ENCODE results near the gene CACNB1.

CACNB1 gene

DNA sequence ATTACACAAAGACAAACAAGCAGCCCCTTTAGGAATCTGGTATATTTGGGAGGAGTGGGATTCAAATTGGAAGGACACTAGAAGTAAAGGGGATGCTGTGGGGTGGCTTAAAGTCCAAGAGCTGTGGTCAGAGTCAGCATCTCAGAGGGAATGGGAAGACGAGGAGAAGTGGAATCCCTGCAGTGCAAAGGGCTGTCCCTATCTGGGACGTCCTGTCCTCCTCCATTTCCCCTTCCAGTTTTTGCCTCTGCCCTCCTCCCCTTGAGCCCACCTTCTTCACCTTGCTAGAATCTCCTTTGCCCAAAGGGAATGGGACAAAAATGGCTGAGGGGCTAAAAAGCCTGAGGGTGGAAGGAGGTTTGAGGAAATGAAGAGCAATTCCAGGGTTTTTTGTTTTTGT lies 41.8 kb downstream of the CACNB1 start:
- no peak overlapping the region for H3K4me3 ChIP-seq (ENCODE audit: low read depth, low read length)
- DNase-seq (ENCODE audit: low read depth): no peak
- TF ChIP-seq, protein P1, sequence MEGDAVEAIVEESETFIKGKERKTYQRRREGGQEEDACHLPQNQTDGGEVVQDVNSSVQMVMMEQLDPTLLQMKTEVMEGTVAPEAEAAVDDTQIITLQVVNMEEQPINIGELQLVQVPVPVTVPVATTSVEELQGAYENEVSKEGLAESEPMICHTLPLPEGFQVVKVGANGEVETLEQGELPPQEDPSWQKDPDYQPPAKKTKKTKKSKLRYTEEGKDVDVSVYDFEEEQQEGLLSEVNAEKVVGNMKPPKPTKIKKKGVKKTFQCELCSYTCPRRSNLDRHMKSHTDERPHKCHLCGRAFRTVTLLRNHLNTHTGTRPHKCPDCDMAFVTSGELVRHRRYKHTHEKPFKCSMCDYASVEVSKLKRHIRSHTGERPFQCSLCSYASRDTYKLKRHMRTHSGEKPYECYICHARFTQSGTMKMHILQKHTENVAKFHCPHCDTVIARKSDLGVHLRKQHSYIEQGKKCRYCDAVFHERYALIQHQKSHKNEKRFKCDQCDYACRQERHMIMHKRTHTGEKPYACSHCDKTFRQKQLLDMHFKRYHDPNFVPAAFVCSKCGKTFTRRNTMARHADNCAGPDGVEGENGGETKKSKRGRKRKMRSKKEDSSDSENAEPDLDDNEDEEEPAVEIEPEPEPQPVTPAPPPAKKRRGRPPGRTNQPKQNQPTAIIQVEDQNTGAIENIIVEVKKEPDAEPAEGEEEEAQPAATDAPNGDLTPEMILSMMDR (IDR thresholded peaks at IDR 0.05; ENCODE audit: low read depth, low read length): no peak
- TF ChIP-seq POLR2A (IDR thresholded peaks at IDR 0.05; ENCODE audit: extremely low read depth, insufficient read length) (no peak), MYC (IDR thresholded peaks at IDR 0.05; ENCODE audit: low read depth, low read length) (no peak)
- TF ChIP-seq, protein P2, sequence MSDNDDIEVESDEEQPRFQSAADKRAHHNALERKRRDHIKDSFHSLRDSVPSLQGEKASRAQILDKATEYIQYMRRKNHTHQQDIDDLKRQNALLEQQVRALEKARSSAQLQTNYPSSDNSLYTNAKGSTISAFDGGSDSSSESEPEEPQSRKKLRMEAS (IDR thresholded peaks at IDR 0.05; ENCODE audit: low read depth, low read length): no peak

DNA sequence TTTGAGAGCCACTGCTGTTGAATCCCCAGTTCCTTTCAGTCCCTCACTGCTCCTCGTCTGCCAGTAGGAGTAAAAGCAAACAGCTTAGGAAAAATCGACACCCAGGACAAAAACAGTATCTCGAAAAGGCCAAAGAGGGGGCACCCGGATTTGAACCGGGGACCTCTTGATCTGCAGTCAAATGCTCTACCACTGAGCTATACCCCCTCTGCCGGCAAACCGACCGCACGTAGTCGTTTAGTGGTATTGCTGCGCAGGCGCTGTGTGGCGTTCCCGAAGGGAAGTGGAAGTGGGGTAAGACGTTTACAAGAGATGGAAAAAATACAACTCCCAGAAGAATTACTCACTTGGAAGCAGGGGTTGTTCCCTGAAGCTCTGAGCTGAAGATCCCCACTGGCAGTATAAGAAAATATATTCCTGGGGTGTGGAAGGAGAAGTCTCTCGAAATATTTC lies 43.8 kb downstream of the CACNB1 start:
- peak; percentile 86 for DNase-seq (ENCODE audit: low read depth)
- H3K4me3 ChIP-seq (ENCODE audit: low read depth, low read length): peak overlapping the region; percentile 92
- TF ChIP-seq, protein P2 (IDR thresholded peaks at IDR 0.05; ENCODE audit: low read depth, low read length): 0 out of 2 replicates have a peak, but pooled peaks have one; percentile 19
- no peak for TF ChIP-seq POLR2A (IDR thresholded peaks at IDR 0.05; ENCODE audit: extremely low read depth, insufficient read length)
- 0 out of 2 replicates have a peak, but pooled peaks have one; percentile 29 for TF ChIP-seq MYC (IDR thresholded peaks at IDR 0.05; ENCODE audit: low read depth, low read length)
- TF ChIP-seq, protein P1 (IDR thresholded peaks at IDR 0.05; ENCODE audit: low read depth, low read length): no peak

DNA sequence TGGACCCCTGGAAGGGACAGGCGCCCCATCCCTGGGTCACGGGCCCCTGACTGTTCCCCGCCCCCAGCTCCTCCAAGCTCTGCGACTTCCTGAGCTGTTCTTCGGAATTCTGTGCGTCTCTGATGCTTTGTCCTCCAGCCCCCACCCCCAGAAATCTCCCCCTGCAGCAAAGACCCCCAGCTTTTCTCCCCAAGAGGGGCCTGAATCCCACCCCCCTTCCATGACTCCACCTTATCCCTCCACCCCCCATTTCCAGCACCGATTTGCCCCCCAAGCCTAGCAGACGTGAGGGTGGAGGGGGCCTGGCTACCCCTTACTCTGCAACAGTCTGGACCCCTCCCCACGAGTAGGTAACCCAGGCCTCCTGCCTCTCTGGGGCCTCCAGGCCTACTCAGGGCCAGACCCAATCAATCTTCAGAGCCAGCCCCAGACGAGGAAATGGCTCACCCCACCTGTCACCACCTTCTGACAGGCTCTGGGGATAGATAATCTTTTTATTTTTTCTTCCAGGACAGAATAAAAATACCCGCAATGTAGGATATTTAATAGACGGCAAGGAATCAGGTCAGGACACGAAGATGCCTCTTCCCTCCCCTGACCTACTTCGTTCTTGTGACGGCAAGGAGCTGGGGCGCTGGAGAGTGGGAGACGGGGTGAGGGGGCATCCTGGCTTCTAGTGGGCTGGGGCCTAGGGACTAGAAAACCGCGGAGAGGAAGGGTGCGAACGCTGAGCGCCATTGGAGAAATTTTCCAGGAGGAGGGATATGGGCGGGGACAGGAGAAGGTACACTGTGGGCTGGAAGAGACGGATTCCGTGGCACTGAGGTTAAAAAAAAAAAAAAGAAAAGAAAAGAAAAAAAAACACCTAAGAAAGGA lies 45.3 kb downstream of the CACNB1 start:
- no peak for DNase-seq (ENCODE audit: low read depth)
- no peak overlapping the region for H3K4me3 ChIP-seq (ENCODE audit: low read depth, low read length)
- no peak for TF ChIP-seq MYC (IDR thresholded peaks at IDR 0.05; ENCODE audit: low read depth, low read length)
- TF ChIP-seq, protein P2 (IDR thresholded peaks at IDR 0.05; ENCODE audit: low read depth, low read length): no peak
- no peak for TF ChIP-seq POLR2A (IDR thresholded peaks at IDR 0.05; ENCODE audit: extremely low read depth, insufficient read length)
- TF ChIP-seq, protein P1 (IDR thresholded peaks at IDR 0.05; ENCODE audit: low read depth, low read length): no peak

DNA sequence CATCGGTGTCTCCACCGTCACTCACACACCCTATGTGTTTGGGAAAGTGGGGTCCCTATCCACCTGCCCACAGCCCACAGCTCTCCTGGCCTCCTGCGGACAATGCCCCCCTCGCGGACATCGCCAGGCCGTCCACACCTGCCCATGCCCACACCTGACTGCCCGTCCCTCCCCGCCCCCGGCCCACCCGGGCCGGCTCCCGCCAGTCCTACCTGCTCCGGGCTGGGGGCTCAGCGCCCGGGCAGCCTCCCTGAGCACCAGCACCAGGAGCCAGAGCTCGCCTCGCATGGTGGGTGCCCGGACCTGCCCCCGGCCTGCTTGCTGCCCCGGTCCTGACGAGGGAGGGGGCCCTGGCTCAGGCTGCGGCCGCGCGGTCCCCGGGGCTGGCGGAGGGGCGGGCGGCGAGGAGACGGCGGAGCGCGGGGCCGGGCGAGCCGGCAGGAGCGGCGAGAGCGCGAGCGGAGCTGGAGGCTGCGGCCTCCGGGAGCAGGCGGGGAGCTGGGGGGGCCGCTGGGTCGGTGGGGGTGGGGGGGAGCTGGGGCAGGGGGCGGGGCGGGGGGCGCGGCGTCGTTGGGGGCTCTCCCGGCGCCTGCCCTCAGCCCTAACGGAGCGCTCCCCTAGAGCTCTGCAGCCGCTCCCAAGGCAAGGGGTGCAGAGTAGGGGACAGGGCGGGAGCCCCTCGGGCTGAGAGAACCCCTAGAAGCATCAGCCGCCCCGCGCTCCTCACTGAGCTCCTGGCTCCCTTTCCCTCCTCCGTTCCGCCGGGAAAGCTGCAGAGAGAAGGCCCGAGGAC lies 46.1 kb downstream of the CACNB1 start, which contains the start of gene PLXDC1:
PLXDC1 (minus strand) TSS at position 488 of the 793 bp plus-strand sequence; CDS start at position 288, 200 bp downstream.
- TF ChIP-seq MYC (IDR thresholded peaks at IDR 0.05; ENCODE audit: low read depth, low read length): no peak
- TF ChIP-seq, protein P2 (IDR thresholded peaks at IDR 0.05; ENCODE audit: low read depth, low read length): no peak
- TF ChIP-seq POLR2A (IDR thresholded peaks at IDR 0.05; ENCODE audit: extremely low read depth, insufficient read length): no peak
- TF ChIP-seq, protein P1 (IDR thresholded peaks at IDR 0.05; ENCODE audit: low read depth, low read length): no peak
- no peak for DNase-seq (ENCODE audit: low read depth)
- H3K4me3 ChIP-seq (ENCODE audit: low read depth, low read length): no peak within 1 kb of the TSS

DNA sequence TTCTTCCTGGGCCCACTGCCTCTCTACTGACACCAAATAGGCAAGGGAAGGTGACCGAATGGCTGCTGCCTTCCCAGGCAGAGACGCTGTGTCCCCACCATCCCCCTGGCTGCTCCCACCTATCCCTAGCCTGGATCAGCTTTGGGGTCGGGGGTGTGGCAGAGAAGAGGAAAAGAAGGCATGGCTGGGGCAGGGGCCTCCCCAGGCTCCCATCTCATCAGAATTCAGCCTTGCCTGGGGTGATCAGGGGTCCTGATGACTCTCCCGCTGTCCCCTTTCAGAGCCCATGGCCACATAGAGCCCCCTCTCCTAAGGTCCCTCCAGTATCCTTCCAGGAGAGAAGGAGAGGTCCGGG lies 46.7 kb downstream of the CACNB1 start:
- no peak overlapping the region for H3K4me3 ChIP-seq (ENCODE audit: low read depth, low read length)
- TF ChIP-seq, protein P2 (IDR thresholded peaks at IDR 0.05; ENCODE audit: low read depth, low read length): no peak
- TF ChIP-seq, protein P1 (IDR thresholded peaks at IDR 0.05; ENCODE audit: low read depth, low read length): no peak
- TF ChIP-seq POLR2A (IDR thresholded peaks at IDR 0.05; ENCODE audit: extremely low read depth, insufficient read length) (no peak), MYC (IDR thresholded peaks at IDR 0.05; ENCODE audit: low read depth, low read length) (no peak)
- no peak for DNase-seq (ENCODE audit: low read depth)

Measured in NB4 (cell line).